Fibroblast of lung (primary cell): ENCODE measurements around the gene STRIP2. TPM values are rescaled to one million over a fixed set of nuclear protein-coding genes. Genes with fewer than 3 reads are reported as not detected.

ENCODE experiments used
- DNase-seq, 2 donors: peaks; one replicate each; pipeline versions ENCODE4 v3.0.0 to v3.0.0-alpha.2; 2010; ENCODE audit warnings: low read depth in 2 of 2
- H2AFZ ChIP-seq: 2 replicates; pipeline ENCODE4 v1.5.1; 2012; ENCODE audit warnings: low read length, control low read depth, inconsistent platforms
- H3K27ac ChIP-seq: 2 replicates; pipeline ENCODE4 v1.5.1; 2011; ENCODE audit warnings: low read length, control low read depth; ENCODE audit not compliant: insufficient read depth
- H3K27me3 ChIP-seq: 2 replicates; pipeline ENCODE4 v1.5.1; 2011; ENCODE audit warnings: mild to moderate bottlenecking, low read length; ENCODE audit not compliant: control insufficient read depth, insufficient read depth
- H3K36me3 ChIP-seq: 2 replicates; pipeline ENCODE4 v1.5.1; 2011; ENCODE audit warnings: low read length; ENCODE audit not compliant: control insufficient read depth, insufficient read depth
- H3K4me1 ChIP-seq: 2 replicates; pipeline ENCODE4 v1.5.1; 2011; ENCODE audit warnings: low read length; ENCODE audit not compliant: control insufficient read depth, insufficient read depth; ENCODE audit errors: extremely low read depth
- H3K4me2 ChIP-seq: 2 replicates; pipeline ENCODE4 v1.5.1; 2011; ENCODE audit warnings: low read length, control low read depth; ENCODE audit not compliant: insufficient read depth; ENCODE audit errors: extremely low read depth
- H3K4me3 ChIP-seq, 4 experiments: fragments of 200-600 bp in 1 of 4; sonication (generic) in 1 of 4; replicated peaks in 1 of 4; 2 replicates each; pipeline ENCODE4 v1.5.1; 2011 to 2016; ENCODE audit warnings: low read length in 4 of 4, low read depth in 3 of 4, mild to moderate bottlenecking in 3 of 4, control low read depth in 2 of 4, inconsistent platforms in 1 of 4, mixed read lengths in 1 of 4; ENCODE audit not compliant: insufficient read depth in 1 of 4; ENCODE audit errors: control extremely low read depth in 1 of 4
- H3K79me2 ChIP-seq: 2 replicates; pipeline ENCODE4 v1.5.1; 2012; ENCODE audit warnings: mild to moderate bottlenecking, low read length, inconsistent platforms; ENCODE audit not compliant: control insufficient read depth, insufficient read depth
- H3K9ac ChIP-seq: 2 replicates; pipeline ENCODE4 v1.5.1; 2011; ENCODE audit warnings: mild to moderate bottlenecking, low read length, control low read depth; ENCODE audit not compliant: insufficient read depth
- H3K9me3 ChIP-seq: 2 replicates; pipeline ENCODE4 v1.5.1; 2012; ENCODE audit warnings: low read depth, low read length; ENCODE audit not compliant: control insufficient read depth, insufficient read depth
- H4K20me1 ChIP-seq: 2 replicates; pipeline ENCODE4 v1.5.1; 2011; ENCODE audit warnings: low read length; ENCODE audit not compliant: control insufficient read depth, insufficient read depth; ENCODE audit errors: extremely low read depth
- EZH2 ChIP-seq: IDR thresholded peaks from 2 replicates; pipeline ENCODE4 v1.5.1; 2012; ENCODE audit warnings: low read length, control low read depth, mild to moderate bottlenecking; ENCODE audit errors: missing control alignments
- polyA plus RNA-seq, 2 donors: library from polyadenylated mRNA; depleted of rRNA in 1 of 2; stranded (reverse) in 1 of 2; unstranded in 1 of 2; fragments of >200 nt; gene quantifications; 2 replicates each; pipeline ENCODE4 v1.2.1, GENCODE V29; 2011 to 2012; ENCODE audit warnings: missing spikeins in 1 of 2
- total RNA-seq: library from RNA; depleted of rRNA; stranded (reverse); fragments of >200 nt; gene quantifications from 2 replicates; pipeline ENCODE4 v1.2.1, GENCODE V29; 2014
- TF ChIP-seq, protein P1 (sequence below), 2 donors: IDR thresholded peaks in 1 of 2; conservative IDR thresholded peaks in 1 of 2; 1 replicate in 1 of 2; 2 replicates in 1 of 2; pipeline ENCODE4 v1.5.1; 2011 to 2012; ENCODE audit warnings: low read length in 2 of 2, control low read depth in 1 of 2, inconsistent platforms in 1 of 2, low read depth in 1 of 2, mild to moderate bottlenecking in 1 of 2

STRIP2 gene
- total and polyA plus RNA-seq, 2 donors (not counting 1 experiment from before 2014, with no cell fraction given) = 1.9 to 10.9 TPM

- Histone ChIP-seq H3K36me3 (peaks cover 2% of the 10 kb centered on the region), H3K9ac (no peak overlapping the region), H3K9me3 (no peaks in the 10 kb centered on the region), H3K4me2 (no peak overlapping the region), H3K27ac (no peak overlapping the region), H3K27me3 (no peaks in the 10 kb centered on the region), H4K20me1 (no peaks in the 10 kb centered on the region), H3K79me2 (no peaks in the 10 kb centered on the region), H3K4me3 (no peak overlapping the region), H2AFZ (no peak overlapping the region), H3K4me1 (no peaks in the 10 kb centered on the region)
- no peak for DNase-seq
- no peak for TF ChIP-seq EZH2
- TF ChIP-seq, protein P1, sequence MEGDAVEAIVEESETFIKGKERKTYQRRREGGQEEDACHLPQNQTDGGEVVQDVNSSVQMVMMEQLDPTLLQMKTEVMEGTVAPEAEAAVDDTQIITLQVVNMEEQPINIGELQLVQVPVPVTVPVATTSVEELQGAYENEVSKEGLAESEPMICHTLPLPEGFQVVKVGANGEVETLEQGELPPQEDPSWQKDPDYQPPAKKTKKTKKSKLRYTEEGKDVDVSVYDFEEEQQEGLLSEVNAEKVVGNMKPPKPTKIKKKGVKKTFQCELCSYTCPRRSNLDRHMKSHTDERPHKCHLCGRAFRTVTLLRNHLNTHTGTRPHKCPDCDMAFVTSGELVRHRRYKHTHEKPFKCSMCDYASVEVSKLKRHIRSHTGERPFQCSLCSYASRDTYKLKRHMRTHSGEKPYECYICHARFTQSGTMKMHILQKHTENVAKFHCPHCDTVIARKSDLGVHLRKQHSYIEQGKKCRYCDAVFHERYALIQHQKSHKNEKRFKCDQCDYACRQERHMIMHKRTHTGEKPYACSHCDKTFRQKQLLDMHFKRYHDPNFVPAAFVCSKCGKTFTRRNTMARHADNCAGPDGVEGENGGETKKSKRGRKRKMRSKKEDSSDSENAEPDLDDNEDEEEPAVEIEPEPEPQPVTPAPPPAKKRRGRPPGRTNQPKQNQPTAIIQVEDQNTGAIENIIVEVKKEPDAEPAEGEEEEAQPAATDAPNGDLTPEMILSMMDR (conservative IDR thresholded peaks at IDR 0.05 in 1 of 2, IDR thresholded peaks at IDR 0.05 in 1 of 2; ENCODE audit: low read depth in 1 of 2, low read length in 2 of 2) = no peak
Observed at GRCh38 chr7:129454249-129454551, 20.0 kb downstream of the STRIP2 start.

DNA sequence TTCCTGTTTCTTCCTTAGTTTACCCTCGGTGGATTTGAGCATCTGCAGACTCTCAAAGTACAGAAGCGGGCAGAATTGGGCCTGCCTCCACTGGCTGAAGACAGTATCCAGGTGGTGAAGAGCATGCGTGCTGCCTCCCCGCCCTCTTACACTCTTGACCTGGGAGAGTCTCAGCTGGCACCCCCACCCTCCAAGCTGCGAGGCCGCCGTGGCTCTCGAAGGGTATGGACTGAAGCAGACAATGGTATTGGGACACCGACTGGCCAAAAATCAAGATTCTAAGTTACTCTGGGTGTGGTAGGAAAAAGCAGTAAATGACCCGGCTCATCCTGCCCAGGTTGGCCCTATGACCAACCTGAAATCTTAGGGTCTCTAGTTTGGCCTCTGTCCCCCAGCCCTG lies 22.2 kb downstream of the STRIP2 start:
- no peak for TF ChIP-seq EZH2
- TF ChIP-seq, protein P1 (conservative IDR thresholded peaks at IDR 0.05 in 1 of 2, IDR thresholded peaks at IDR 0.05 in 1 of 2; ENCODE audit: low read depth in 1 of 2, low read length in 2 of 2) = no peak
- Histone ChIP-seq H3K9me3 (no peaks in the 10 kb centered on the region), H3K27ac (no peak overlapping the region), H3K9ac (no peak overlapping the region), H3K36me3 (peaks cover 4% of the 10 kb centered on the region), H4K20me1 (no peaks in the 10 kb centered on the region), H2AFZ (no peak overlapping the region), H3K79me2 (no peaks in the 10 kb centered on the region), H3K4me1 (no peaks in the 10 kb centered on the region), H3K4me3 (no peak overlapping the region), H3K4me2 (no peak overlapping the region), H3K27me3 (no peaks in the 10 kb centered on the region)
- DNase-seq = no peak

DNA sequence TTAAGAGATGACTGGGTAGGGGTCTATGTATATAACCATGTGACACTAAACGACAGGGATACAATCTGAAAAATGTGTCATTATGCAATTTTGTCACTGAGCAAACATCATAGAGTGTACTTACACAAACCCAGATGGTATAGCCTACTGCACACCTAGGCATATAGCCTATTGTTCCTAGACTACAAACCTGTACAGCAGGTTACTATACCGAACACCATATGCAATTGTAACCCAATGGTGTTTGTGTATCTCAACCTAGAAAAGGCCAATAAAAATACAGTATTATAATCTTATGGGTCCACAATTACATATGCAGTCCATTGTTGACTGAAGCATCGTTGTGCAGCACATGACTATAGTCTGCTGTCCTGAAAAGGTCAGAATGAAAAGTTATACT lies 22.9 kb downstream of the STRIP2 start:
- no peak for DNase-seq
- H3K9me3 ChIP-seq = no peaks in the 10 kb centered on the region
- no peaks in the 10 kb centered on the region for H4K20me1 ChIP-seq
- H3K4me2 ChIP-seq = no peak overlapping the region
- H3K4me3 ChIP-seq = no peak overlapping the region
- no peak overlapping the region for H3K27ac ChIP-seq
- H3K79me2 ChIP-seq = no peaks in the 10 kb centered on the region
- no peak overlapping the region for H2AFZ ChIP-seq
- TF ChIP-seq EZH2 = no peak
- TF ChIP-seq, protein P1 (conservative IDR thresholded peaks at IDR 0.05 in 1 of 2, IDR thresholded peaks at IDR 0.05 in 1 of 2; ENCODE audit: low read depth in 1 of 2, low read length in 2 of 2) = no peak
- peaks cover 4% of the 10 kb centered on the region for H3K36me3 ChIP-seq
- no peaks in the 10 kb centered on the region for H3K27me3 ChIP-seq
- no peaks in the 10 kb centered on the region for H3K4me1 ChIP-seq
- H3K9ac ChIP-seq = no peak overlapping the region
